AG09309 (cell line): ENCODE results near the gene SEMA3C.

Experiments
- DNase-seq: peaks from one replicate; pipeline ENCODE4 v3.0.0-alpha.2; 2010; ENCODE audit warnings: low read depth
- H3K4me3 ChIP-seq: 2 replicates; pipeline ENCODE4 v1.5.1; 2011; ENCODE audit warnings: mild to moderate bottlenecking, low read depth, low read length, moderate library complexity; ENCODE audit not compliant: control insufficient read depth
- TF ChIP-seq, protein P1 (sequence below): IDR thresholded peaks from 2 replicates; pipeline ENCODE4 v1.5.1; 2011; ENCODE audit warnings: mild to moderate bottlenecking, low read depth, low read length, inconsistent platforms; ENCODE audit not compliant: insufficient read depth, control insufficient read depth; ENCODE audit errors: missing control alignments

The SEMA3C gene

DNA sequence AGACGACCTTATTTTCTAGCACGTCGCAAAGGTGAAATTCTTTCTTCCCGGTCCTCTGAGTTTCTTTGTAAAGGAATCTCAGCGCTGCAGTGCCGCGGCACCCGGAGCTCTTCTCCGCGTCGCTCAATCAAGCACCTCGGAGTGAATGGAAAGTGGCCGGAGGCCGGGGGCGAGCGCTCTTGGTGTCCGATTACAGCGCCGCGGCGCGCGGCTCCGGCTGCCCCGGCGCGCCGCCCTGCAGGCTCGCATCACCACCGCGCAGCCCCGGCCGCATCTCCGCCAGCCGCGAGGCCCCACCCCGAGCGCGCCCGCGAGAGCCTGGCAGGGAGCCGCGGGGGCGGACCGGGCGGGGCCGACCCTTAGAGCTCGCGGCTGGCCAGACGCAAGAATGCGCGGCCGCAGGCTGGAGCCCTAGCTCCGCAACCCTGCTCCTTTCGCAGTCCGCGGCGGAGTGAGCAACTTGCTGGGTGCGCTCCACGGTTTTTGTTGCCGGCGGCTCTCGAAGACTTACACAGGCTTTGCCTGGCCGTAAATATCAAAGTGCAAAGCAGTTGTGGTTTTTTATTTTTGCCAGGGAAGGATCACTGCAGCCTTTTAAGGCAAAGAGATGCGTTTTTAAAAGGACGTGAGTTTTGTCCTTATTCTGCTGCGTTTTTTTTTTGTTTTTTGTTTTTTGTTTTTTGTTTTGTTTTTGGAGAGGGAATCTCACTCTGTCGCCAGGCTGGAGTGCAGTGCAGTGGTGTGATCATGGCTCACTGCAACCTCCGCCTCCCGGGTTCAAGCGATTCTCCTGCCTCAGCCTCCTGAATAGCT lies at the start of gene SEMA3C:
SEMA3C (minus strand) TSS at position 143 of the 813 bp plus-strand sequence. CDS start 2,270 bp downstream, outside the sequence.
- TF ChIP-seq, protein P1, sequence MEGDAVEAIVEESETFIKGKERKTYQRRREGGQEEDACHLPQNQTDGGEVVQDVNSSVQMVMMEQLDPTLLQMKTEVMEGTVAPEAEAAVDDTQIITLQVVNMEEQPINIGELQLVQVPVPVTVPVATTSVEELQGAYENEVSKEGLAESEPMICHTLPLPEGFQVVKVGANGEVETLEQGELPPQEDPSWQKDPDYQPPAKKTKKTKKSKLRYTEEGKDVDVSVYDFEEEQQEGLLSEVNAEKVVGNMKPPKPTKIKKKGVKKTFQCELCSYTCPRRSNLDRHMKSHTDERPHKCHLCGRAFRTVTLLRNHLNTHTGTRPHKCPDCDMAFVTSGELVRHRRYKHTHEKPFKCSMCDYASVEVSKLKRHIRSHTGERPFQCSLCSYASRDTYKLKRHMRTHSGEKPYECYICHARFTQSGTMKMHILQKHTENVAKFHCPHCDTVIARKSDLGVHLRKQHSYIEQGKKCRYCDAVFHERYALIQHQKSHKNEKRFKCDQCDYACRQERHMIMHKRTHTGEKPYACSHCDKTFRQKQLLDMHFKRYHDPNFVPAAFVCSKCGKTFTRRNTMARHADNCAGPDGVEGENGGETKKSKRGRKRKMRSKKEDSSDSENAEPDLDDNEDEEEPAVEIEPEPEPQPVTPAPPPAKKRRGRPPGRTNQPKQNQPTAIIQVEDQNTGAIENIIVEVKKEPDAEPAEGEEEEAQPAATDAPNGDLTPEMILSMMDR = peak; percentile 21
- DNase-seq = peak; percentile 91
- H3K4me3 ChIP-seq = peak within 1 kb of the TSS; percentile 52

DNA sequence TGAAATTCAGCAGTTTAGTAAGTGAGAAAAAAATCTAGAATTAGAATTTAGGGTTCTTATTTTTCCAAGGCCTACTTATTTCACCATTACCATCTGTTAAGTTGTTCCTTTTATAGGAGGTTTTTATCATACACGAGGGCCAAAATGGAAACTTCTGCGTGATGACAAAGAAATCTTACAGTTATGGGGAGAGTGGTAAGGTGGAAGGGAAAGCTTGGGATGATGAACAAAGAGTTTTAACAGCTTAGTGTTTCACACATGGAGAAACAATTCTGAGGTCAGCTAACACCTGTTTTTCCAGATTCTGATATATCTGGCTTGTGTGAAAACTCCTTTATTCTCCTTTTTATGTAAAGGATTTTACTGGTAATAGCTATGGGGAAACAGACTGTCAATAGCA lies 49.8 kb upstream of the SEMA3C start:
- no peak overlapping the region for H3K4me3 ChIP-seq
- DNase-seq = no peak
- TF ChIP-seq, protein P1 = no peak

DNA sequence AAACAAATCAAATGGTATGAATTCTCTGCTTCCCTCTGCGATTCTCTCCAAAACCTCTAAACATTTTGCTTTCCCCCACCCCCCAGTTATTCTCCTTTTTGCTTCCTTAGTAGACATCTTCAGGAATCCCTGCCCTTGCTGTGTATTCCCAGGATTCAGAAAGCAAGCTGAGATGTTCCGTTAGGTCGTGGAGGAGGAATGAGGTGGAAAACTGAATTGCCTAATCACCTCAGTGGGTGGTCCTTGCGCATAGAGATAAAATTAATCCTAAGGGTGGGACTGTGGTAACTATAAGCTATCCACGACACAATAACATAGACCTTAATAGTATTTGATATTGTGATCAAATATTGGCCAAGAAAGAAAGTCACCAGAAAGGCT lies 49.1 kb upstream of the SEMA3C start:
- no peak overlapping the region for H3K4me3 ChIP-seq
- TF ChIP-seq, protein P1 = no peak
- DNase-seq = no peak

DNA sequence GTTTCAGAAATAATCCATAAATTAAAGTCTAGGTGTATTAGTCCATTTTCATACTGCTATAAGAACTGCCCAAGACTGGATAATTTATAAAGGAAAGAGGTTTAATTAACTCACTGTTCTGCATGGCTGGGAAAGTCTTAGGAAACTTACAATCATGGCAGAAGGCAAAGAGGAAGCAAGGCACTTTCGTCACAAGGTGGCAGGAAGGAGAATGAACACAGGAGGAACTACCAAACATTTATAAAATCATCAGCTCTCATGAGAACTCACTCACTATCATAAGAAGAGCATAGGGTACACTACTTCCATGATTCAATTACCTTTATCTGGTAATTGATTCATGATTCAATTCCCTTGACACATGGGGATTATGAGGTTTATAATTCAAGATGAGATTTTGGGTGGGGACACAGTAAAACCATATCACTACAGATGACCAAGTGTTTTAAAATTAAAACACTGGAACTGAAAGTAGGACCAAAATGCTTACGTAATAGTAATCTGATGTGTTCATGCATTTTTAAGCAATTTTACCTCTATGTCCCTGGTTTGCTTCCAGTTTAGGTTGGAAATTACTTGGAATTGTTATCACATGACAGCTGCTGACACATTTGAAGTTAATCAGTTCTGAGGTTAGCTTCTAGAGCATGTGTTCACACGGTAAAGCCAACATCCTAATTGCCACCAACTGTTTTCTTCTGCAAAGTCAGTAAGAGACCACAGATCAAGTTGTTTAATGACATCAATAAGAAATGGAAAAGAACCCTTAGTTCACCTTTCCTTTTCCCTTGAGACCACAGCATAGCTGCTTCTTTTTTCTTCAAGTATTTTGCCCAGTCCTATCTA lies 48.4 kb upstream of the SEMA3C start:
- TF ChIP-seq, protein P1 = no peak
- H3K4me3 ChIP-seq = no peak overlapping the region
- no peak for DNase-seq

DNA sequence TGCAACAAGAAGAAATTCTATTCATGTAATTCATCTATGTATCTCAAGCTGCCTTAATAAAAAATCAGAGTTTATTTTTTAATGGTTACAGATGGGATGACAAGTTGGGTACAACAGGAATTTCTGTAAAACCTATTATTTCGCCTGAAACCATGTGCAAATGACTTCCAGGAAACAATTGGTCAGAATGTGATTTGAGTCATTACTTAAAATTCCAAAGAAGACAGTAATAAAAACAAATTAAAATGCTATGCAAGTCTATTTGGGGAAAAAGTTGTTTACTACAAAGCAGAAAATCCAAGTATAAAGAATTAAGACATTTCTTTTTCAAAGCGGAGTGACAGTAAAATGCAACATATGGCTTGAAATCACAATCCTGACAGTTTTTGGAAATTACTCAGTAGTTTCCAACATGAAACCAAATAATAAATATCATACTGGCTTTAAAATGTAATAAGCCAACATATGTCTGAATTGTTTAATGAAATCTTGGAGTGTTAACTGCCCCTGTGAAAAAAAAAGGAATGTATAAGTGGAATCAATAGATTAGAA lies 41.5 kb upstream of the SEMA3C start:
- peak; percentile 52 for DNase-seq
- H3K4me3 ChIP-seq = no peak overlapping the region
- TF ChIP-seq, protein P1 = no peak

DNA sequence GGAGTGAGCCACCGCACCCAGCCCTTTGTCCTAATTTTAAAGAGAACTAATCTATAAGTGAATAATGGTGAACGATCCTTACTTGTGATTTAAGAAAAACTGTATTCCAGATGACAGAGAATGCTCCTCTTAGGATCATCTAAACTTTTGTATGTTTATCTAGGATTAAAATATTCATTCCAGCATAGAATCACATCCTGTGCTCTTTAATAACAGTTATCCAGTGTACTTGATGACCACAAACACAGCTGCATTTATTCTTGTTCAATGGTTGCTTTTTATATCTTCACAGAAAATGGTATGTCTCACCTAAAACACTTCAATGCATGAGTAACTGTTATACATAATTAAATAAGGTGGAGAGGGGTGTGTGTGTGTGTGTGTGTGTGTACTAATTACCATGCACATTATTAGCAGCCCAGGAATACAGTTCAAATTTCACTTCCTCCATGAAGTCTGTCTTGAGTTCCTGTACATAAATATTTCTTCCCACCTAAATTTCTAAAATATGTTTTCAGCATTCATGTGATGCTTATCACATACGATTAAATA lies 38.5 kb upstream of the SEMA3C start:
- TF ChIP-seq, protein P1 = no peak
- no peak for DNase-seq
- no peak overlapping the region for H3K4me3 ChIP-seq
